HepG2 (cell line): ENCODE data around the gene PIGZ. TPM values are rescaled to one million over a fixed set of nuclear protein-coding genes. Genes with fewer than 3 reads are reported as not detected.
A peak's percentile ranks its signal among the peaks of the same experiment; 100 is the strongest.

Experiments
- BRD4 ChIP-seq: sonication (generic); formaldehyde crosslinking; IDR thresholded peaks from 2 replicates; pipeline ENCODE4 v1.4.0; 2020; ENCODE audit warnings: missing genetic modification reagents
- ESRRA ChIP-seq: sonication (generic); formaldehyde crosslinking; IDR thresholded peaks from 2 replicates; pipeline ENCODE4 v1.5.1; 2020; ENCODE audit warnings: mild to moderate bottlenecking, low read depth, missing genetic modification reagents
- FOXM1 ChIP-seq: sonication (generic); formaldehyde crosslinking; IDR thresholded peaks from 2 replicates; pipeline ENCODE4 v1.5.0; 2020; ENCODE audit warnings: missing genetic modification reagents
- HDAC1 ChIP-seq: sonication (generic); formaldehyde crosslinking; IDR thresholded peaks from 2 replicates; pipeline ENCODE4 v1.5.1; 2020; ENCODE audit warnings: mild to moderate bottlenecking, missing genetic modification reagents
- HOXA7 ChIP-seq: sonication (generic); formaldehyde crosslinking; IDR thresholded peaks from 2 replicates; pipeline ENCODE4 v1.8.1; 2022; ENCODE audit warnings: mild to moderate bottlenecking, missing genetic modification reagents, moderate library complexity
- MTERF4 ChIP-seq: sonication (generic); formaldehyde crosslinking; IDR thresholded peaks from 2 replicates; pipeline ENCODE4 v1.8.0; 2023; ENCODE audit warnings: mild to moderate bottlenecking, missing genetic modification reagents
- NFYC ChIP-seq: IDR thresholded peaks from 2 replicates; pipeline ENCODE4 v1.6.1; 2016; ENCODE audit warnings: missing genetic modification reagents, missing compliant biosample characterization
- PRPF4 ChIP-seq: fragments of 200-400 bp; formaldehyde crosslinking; IDR thresholded peaks from 2 replicates; pipeline ENCODE4 v1.6.1; 2016; ENCODE audit warnings: low read length, low read depth; ENCODE audit not compliant: poor library complexity, severe bottlenecking
- REL ChIP-seq: sonication (generic); formaldehyde crosslinking; conservative IDR thresholded peaks from 2 replicates; pipeline ENCODE4 v1.8.0; 2022; ENCODE audit warnings: mild to moderate bottlenecking, missing genetic modification reagents, moderate library complexity
- RORA ChIP-seq: sonication (generic); formaldehyde crosslinking; IDR thresholded peaks from 2 replicates; pipeline ENCODE4 v1.5.0; 2020; ENCODE audit warnings: mild to moderate bottlenecking, missing genetic modification reagents, moderate library complexity
- WIZ ChIP-seq: sonication (generic); formaldehyde crosslinking; IDR thresholded peaks from 2 replicates; pipeline ENCODE4 v1.5.1; 2020; ENCODE audit warnings: mild to moderate bottlenecking, missing genetic modification reagents
- ZBTB2 ChIP-seq: sonication (generic); formaldehyde crosslinking; IDR thresholded peaks from 2 replicates; pipeline ENCODE4 v1.8.0; 2022; ENCODE audit warnings: low read depth, missing genetic modification reagents
- ZIK1 ChIP-seq: sonication (generic); formaldehyde crosslinking; IDR thresholded peaks from 2 replicates; pipeline ENCODE4 v1.5.0; 2020; ENCODE audit warnings: mild to moderate bottlenecking, low read depth, missing genetic modification reagents, borderline replicate concordance
- ZNF431 ChIP-seq: sonication (generic); formaldehyde crosslinking; IDR thresholded peaks from 2 replicates; pipeline ENCODE4 v1.9.0; 2022; ENCODE audit warnings: missing genetic modification reagents, low read depth, mild to moderate bottlenecking, borderline replicate concordance
- ZNF501 ChIP-seq: sonication (generic); formaldehyde crosslinking; IDR thresholded peaks from 2 replicates; pipeline ENCODE4 v1.5.1; 2020; ENCODE audit warnings: mild to moderate bottlenecking, moderate library complexity, missing genetic modification reagents
- ZNF687 ChIP-seq: sonication (generic); formaldehyde crosslinking; IDR thresholded peaks from 2 replicates; pipeline ENCODE4 v1.5.1; 2020; ENCODE audit warnings: mild to moderate bottlenecking, missing genetic modification reagents, moderate library complexity
- ZNF703 ChIP-seq: sonication (generic); formaldehyde crosslinking; IDR thresholded peaks from 2 replicates; pipeline ENCODE4 v1.5.1; 2020; ENCODE audit warnings: missing genetic modification reagents, mild to moderate bottlenecking, moderate library complexity, borderline replicate concordance
- ZNF781 ChIP-seq: sonication (generic); formaldehyde crosslinking; IDR thresholded peaks from 2 replicates; pipeline ENCODE4 v1.5.1; 2020; ENCODE audit warnings: borderline replicate concordance, mild to moderate bottlenecking, missing genetic modification reagents; ENCODE audit errors: not compliant biosample characterization
- ZNF790 ChIP-seq: sonication (generic); formaldehyde crosslinking; IDR thresholded peaks from 2 replicates; pipeline ENCODE4 v1.8.0; 2022; ENCODE audit warnings: missing genetic modification reagents, mild to moderate bottlenecking, borderline replicate concordance
- polyA plus RNA-seq, 8 experiments: library from polyadenylated mRNA; depleted of rRNA in 3 of 8; stranded (reverse) in 7 of 8; unstranded in 1 of 8; fragments of >200 nt; fragmentation: Illumina TruSeq in 4 of 8; extraction: Trizol in 4 of 8; gene quantifications; 2 replicates each; pipeline versions ENCODE4 v1.2.1 to v1.2.3, GENCODE V29; 2011 to 2016; ENCODE audit warnings: low read depth in 4 of 8, missing spikeins in 1 of 8, mixed read lengths in 1 of 8; ENCODE audit not compliant: insufficient read depth in 1 of 8
- total RNA-seq, 5 experiments: library from RNA; depleted of rRNA; stranded (reverse); fragments of >200 nt; fragmentation: Illumina TruSeq; extraction: Trizol; gene quantifications; 2 replicates each; pipeline ENCODE4 v1.2.3, GENCODE V29; 2016; ENCODE audit warnings: low read depth in 1 of 5

PIGZ gene
- total and polyA plus RNA-seq, 2 of the 13 experiments (the other 11 are each of a cell fraction or from before 2014, with no cell fraction given) = 4.7 to 60.5 TPM

- TF ChIP-seq PRPF4 (peak; percentile 53), ESRRA (CRISPR knock-in tag) (0 out of 2 replicates have a peak, but pooled peaks have one; percentile 9), ZNF781 (no peak), MTERF4 (CRISPR knock-in tag) (peak; percentile 93), ZNF501 (CRISPR knock-in tag) (peak; percentile 58; the same call in 1 of the 2 replicates), WIZ (CRISPR knock-in tag) (no peak), HDAC1 (CRISPR knock-in tag) (peak; percentile 4; the same call in 1 of the 2 replicates), FOXM1 (no peak), RORA (CRISPR knock-in tag) (0 out of 2 replicates have a peak, but pooled peaks have one; percentile 14), BRD4 (CRISPR knock-in tag) (peak; percentile 59; the same call in 1 of the 2 replicates), ZNF687 (CRISPR knock-in tag) (peak; percentile 86; the same call in 1 of the 2 replicates), NFYC (CRISPR knock-in tag) (no peak), HOXA7 (0 out of 2 replicates have a peak, but pooled peaks have one; percentile 0), REL (CRISPR knock-in tag) (peak; percentile 8; the same call in 1 of the 2 replicates), ZIK1 (CRISPR knock-in tag) (no peak), ZNF703 (no peak), ZNF790 (CRISPR knock-in tag) (0 out of 2 replicates have a peak, but pooled peaks have one; percentile 66), ZNF431 (CRISPR knock-in tag) (0 out of 2 replicates have a peak, but pooled peaks have one; percentile 16), ZBTB2 (CRISPR knock-in tag) (no peak)
- TF ChIP-seq, all 625 proteins: peak for 38
Observed at GRCh38 chr3:196967412-196968232, 1.0 kb downstream of the PIGZ start (continued).
